Endometrial microvascular endothelial cells (primary cell): ENCODE results near the gene PACS1. TPM values are rescaled to one million over a fixed set of nuclear protein-coding genes. Genes with fewer than 3 reads are reported as not detected.
"Not testable (repeated sequence)": the region's sequence is repeated elsewhere in the genome, so short reads cannot be mapped to it uniquely, and the experiment has no call there.

ENCODE experiments used
- in situ Hi-C: cut with HindIII; loops from 2 replicates; pipeline ENCODE4 v1.10.0; 2017; ENCODE audit warnings: low sequenced_read_pairs, low pct_unique_long_range_greater_than_20kb; ENCODE audit errors: inconsistent ontology term
- total RNA-seq: library from RNA; depleted of rRNA; stranded (reverse); fragments of >200 nt; gene quantifications from one replicate; pipeline ENCODE4 v1.2.3, GENCODE V29; 2015; ENCODE audit errors: inconsistent ontology term

The PACS1 gene
- total RNA-seq = 17.7 TPM

- in situ Hi-C loops = no loop called here
Observed at GRCh38 chr11:66069715-66070603, at the start of gene PACS1. Gene PACS1, plus strand, starts transcription at chr11:66070272. Its CDS starts 215 bp downstream, at chr11:66070487.

DNA sequence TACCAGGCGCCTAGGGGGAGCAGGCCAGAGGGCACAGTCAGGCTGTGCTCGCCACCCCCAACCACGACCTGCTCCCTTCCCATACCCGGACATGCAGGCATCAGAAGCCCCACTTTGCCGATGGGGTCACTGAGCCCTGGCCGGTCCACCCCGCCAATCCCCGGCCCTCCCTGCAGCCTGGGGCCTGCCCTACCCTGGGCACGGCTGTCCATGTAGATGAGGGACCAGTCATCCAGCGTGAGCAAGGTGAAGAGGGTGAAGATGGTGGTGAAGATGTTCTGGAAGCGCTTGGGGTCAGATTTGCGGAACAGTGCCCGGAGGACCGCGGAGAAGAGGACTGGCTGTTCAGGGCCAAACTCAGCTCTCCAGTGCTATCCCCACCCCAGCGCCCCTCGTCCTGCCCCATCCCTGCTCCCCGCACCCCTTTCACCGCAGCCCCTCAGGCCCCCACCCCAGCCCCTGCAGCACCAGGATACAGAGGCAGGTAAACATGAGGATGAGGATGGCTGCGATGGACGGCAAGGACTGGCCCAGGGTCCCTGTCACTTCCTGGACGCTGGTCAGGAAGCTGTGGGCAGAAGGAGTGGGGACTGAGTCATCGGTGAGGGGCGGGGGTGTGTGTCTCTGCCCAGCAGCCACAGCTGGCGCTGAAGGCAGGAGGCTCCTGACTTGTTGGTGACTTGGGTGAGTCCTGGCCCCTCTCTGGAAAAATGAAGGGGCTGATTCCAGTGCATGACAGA is 49.3 kb upstream of the PACS1 start:
- in situ Hi-C loops = no loop called here

DNA sequence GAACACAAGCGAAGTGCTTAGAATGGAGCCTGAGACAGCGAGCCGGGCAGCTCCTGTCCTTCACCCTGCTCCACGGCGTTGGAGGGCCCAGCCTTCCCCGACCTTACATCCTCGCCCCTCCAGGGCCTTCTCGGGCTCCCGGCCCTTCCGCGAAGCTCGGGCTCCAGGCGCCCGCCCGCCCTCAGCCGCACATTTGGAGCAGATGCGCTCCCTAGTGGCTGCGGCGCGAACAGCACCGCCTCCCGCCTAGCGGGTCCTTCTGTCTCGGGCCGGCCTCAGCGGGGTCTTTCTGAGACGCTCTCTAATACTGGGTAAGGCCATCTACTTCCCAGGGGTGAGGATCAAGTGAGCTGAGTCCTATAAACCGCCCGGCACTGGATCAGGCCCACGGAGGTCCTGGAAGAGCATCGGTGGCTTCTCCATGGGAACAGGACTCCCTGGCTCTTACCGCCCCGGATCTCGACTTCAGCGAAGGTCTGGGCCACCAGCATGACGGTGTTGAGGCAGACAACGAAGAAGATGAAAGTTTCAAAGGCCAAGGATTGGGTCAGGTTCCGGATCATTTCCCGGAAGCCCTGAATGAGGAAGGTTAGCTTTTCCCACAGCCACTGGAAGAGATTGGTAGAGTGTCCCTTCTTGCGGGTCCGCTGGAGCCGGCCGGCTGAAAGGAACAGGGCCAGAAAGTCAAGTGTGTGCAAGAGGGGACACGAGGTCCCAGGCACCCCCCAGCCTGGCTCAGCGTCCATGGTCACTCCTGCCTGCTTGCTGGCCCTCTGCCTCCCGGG is 47.5 kb upstream of the PACS1 start:
- in situ Hi-C loops = no loop called here

DNA sequence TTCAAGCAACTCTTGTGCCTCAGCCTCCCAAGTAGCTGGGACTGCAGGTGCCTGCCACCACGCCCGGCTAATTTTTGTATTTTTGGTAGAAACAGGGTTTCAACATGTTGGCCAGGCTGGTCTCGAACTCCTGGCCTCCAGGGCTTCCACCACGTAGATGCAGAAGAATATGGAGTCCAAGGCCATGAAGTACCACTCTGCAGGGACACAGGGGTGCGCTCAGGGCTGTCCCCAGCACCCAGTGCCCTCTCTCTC is 47.0 kb upstream of the PACS1 start:
- in situ Hi-C loops = not testable (repeated sequence)

DNA sequence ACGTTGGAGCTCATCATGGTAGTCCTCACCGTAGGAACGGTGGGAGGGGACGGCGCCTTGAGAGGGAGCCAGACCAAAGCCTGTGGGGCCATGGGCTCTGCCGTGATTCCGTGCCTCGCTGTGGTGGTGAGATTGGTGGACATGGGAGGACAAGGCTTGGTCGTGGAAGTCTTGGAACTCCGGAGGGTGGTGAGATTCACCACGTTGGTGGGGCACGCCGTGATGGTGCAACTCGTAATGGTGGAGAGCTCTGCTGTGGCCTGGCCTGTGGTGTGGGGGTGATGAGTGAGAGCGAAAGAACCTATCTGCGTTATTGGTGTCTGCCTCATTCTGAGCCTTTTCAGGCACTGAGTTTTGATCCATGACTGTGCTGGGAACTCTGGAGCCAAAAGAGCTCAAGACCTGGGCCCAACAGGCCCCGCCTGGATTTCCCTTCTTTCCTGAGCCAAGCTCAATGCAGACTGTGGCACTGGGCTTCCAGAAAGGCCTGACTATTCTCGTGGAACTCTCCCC is 44.0 kb upstream of the PACS1 start, which contains the start of gene CATSPER1:
CATSPER1 (minus strand) TSS at position 463 of the 513 bp plus-strand sequence; CDS start at position 363, 100 bp downstream.
- in situ Hi-C loops = no loop called here

DNA sequence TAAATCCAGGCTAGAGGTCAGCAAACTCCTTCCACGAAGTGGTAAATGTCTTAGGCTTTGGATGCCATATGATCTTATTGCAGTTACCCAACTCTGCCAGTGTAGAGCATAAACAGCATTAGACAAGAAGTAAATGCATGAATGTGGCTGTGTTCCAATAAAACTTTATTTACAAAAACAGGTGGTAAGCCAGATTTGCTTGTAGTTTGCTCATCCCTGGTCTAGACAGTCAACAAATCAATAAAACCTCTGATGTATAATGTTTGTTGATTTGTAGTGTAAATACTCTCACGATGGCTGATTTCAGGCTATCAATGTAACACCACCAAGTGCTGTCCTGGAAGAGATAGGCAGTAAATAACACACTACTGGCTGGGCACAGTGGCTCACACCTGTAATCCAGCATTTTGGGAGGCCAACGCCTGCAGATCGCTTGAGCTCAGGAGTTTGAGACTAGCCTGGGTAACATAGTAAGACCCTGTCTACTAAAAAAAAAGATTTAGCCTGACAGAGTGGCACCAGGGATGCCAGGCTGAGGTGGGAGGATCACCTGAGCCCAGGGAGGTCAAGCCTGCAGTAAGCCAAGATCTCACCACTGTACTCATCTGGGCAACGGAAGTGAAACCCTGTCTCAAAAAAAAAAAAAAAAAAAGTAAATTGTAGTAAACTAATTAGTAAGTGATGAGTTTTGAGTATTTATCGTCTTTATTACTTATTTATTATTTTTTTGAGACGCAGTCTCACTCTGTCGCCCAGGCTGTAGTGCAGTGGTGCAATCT is 36.9 kb upstream of the PACS1 start:
- in situ Hi-C loops = no loop called here

- in situ Hi-C loops = no loop called here
Observed at GRCh38 chr11:66035653-66036333, 34.3 kb upstream of the PACS1 start.

DNA sequence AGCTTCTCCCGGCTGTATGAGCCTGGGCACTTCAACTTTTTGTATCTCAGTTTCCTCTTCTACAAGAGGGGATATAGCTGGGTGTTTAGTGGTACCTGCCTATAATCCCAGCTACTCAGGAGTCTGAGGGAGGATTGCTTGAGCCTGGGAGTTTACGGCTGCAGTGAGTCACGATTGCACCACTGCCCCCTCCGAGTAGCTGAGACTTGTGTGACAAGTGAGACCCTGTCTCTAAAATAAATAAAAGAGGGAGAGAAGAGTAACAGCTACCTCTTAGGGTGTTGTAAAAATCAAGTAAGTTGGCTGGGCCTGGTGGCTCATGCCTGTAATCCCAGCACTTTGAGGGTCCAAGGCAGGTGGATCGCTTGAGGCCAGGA is 33.8 kb upstream of the PACS1 start:
- in situ Hi-C loops = no loop called here

GRCh38 chr11:66037327-66037726 is 32.7 kb upstream of the PACS1 start:
- in situ Hi-C loops = no loop called here

DNA sequence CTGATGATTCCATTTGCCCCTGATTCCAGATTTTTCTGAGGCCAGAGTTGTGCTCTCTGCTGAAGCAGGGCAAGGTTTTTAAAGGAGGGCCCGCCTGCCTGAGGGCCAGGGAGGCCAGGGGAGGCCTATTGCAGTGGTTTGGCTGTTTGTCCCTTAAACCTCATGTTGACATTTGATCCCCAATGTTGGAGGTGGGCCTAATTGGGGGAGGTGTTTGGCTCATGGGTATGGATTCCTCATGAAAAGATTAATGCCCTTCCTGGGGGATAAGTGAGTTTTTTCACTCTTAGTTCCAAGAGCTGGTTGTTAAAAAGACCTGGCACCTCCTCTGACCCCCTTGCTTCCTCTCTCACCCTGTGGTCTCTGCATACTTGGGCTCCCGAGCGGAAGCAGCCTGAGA is 30.3 kb upstream of the PACS1 start:
- in situ Hi-C loops = no loop called here

- in situ Hi-C loops = no loop called here
Observed at GRCh38 chr11:66042227-66042995, 27.7 kb upstream of the PACS1 start.

- in situ Hi-C loops = no loop called here
Observed at GRCh38 chr11:66042996-66043906, 26.8 kb upstream of the PACS1 start.

GRCh38 chr11:66044757-66045156 is 25.3 kb upstream of the PACS1 start:
- in situ Hi-C loops = no loop called here

DNA sequence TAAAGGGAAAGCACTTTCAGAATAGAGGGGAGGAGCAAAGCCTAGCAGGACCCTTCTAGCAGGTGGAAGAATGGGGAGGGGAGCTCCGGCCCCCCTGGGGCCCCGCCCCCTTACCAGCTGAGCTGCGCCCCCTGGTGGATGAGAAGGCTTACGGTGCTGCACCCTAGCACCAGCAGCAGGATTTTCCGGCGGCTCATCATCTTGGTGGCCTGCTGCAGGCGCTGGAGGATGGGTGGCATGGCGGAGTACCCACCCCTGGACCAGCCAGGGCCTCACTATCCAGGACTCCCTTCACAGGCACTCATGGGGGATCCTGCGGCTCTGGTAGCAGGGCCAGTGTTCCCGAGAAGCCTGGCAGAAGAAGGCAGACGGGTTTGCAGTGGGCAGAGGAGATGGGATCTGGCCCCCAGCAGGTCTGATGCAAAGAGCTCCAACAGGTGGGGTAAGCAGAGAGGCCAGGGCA is 24.9 kb upstream of the PACS1 start:
- in situ Hi-C loops = no loop called here

DNA sequence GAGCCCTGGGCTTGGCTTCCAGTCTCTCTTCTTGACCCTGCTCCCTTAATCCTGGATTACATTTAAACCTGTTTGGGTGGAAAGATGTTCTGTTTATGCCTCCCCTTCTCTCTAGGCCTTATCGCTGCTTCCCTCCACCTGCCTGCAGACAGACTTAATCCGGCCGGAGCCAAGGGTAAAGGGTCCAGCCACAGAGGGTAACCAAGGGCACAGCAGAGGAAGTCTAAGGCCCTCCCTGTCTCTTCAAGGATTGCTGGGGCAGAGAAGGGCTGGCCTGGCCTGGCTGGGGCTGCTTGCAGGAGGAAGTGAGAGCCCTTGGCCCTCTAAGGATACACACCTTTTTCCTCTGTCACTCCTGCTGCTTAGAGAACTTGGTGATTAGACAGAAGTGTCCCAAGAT is 23.2 kb upstream of the PACS1 start:
- in situ Hi-C loops = no loop called here
